PFSK-1 (cell line): ENCODE data around the gene SPR.

Source experiments
- FOXP2 ChIP-seq: optimal IDR thresholded peaks from 2 replicates; pipeline ENCODE3; 2011; ENCODE audit warnings: borderline replicate concordance, control low read depth, inconsistent platforms; ENCODE audit not compliant: insufficient read depth; ENCODE audit errors: extremely low read length, extremely low read depth
- POLR2AphosphoS5 ChIP-seq: IDR thresholded peaks from 2 replicates; pipeline ENCODE4 v1.6.1; 2012; ENCODE audit warnings: low read depth, mild to moderate bottlenecking, control low read depth, low read length, moderate library complexity
- SIN3A ChIP-seq: IDR thresholded peaks from 2 replicates; pipeline ENCODE4 v1.6.1; 2012; ENCODE audit warnings: mild to moderate bottlenecking, low read length, moderate library complexity, borderline replicate concordance; ENCODE audit not compliant: insufficient read depth
- TAF1 ChIP-seq: IDR thresholded peaks from 2 replicates; pipeline ENCODE4 v1.6.1; 2012; ENCODE audit warnings: low read length, control low read depth, borderline replicate concordance; ENCODE audit not compliant: insufficient read depth
- TF ChIP-seq, protein P1 (sequence below), 2 experiments: IDR thresholded peaks; 2 replicates each; pipeline versions ENCODE4 v1.6.1 to v1.8.0; 2011 to 2012; ENCODE audit warnings: low read depth in 2 of 2, low read length in 2 of 2, control low read depth in 1 of 2, inconsistent platforms in 1 of 2, mild to moderate bottlenecking in 1 of 2, moderate library complexity in 1 of 2; ENCODE audit not compliant: insufficient read depth in 1 of 2

SPR gene

DNA sequence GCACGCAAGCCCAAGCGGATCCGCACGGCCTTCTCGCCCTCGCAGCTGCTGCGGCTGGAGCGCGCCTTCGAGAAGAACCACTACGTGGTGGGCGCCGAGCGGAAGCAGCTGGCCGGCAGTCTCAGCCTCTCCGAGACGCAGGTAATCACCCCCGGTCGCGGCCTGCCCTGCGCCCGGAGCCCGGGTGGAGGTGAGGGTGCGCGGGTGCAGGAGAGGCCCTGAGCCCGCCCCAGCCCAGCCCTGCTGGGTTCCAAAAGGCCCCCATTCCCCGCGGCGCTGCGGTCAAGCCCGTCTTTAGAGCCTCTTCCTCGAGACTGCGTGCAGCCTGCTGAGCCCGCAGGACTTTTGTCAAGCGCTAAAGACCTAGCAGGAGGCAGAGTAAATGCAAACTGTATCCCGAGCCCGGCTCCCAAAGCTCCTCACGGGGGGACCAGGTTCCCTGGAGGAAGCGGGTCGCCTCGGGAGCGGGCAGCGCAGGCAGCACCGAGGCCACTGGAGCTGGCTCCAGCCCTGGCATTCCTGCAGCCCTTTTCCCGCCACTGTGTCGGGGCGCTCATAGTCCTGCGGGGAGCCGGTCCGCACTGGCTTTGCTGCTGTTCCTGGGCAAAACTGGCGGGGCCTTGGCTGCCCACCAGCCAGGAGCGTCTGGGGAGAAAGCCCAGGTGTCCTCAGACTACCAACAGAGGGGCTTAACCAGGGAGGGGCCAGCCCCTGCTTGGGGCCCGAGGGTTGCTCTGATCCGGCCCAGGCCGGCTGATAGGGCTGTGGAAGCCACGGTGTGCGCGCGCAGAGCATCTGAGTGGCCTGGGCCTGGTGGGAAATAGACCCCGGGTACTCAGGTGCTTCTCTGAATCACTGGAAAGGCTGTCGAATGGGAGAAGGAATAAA lies 37.4 kb downstream of the SPR start:
- TF ChIP-seq FOXP2: no peak
- TF ChIP-seq, protein P1, sequence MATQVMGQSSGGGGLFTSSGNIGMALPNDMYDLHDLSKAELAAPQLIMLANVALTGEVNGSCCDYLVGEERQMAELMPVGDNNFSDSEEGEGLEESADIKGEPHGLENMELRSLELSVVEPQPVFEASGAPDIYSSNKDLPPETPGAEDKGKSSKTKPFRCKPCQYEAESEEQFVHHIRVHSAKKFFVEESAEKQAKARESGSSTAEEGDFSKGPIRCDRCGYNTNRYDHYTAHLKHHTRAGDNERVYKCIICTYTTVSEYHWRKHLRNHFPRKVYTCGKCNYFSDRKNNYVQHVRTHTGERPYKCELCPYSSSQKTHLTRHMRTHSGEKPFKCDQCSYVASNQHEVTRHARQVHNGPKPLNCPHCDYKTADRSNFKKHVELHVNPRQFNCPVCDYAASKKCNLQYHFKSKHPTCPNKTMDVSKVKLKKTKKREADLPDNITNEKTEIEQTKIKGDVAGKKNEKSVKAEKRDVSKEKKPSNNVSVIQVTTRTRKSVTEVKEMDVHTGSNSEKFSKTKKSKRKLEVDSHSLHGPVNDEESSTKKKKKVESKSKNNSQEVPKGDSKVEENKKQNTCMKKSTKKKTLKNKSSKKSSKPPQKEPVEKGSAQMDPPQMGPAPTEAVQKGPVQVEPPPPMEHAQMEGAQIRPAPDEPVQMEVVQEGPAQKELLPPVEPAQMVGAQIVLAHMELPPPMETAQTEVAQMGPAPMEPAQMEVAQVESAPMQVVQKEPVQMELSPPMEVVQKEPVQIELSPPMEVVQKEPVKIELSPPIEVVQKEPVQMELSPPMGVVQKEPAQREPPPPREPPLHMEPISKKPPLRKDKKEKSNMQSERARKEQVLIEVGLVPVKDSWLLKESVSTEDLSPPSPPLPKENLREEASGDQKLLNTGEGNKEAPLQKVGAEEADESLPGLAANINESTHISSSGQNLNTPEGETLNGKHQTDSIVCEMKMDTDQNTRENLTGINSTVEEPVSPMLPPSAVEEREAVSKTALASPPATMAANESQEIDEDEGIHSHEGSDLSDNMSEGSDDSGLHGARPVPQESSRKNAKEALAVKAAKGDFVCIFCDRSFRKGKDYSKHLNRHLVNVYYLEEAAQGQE (IDR thresholded peaks at IDR 0.05; ENCODE audit: insufficient read depth in 1 of 2, low read depth in 2 of 2, low read length in 2 of 2): no peak
- no peak for TF ChIP-seq SIN3A
- TF ChIP-seq POLR2AphosphoS5: no peak
- TF ChIP-seq TAF1: no peak

DNA sequence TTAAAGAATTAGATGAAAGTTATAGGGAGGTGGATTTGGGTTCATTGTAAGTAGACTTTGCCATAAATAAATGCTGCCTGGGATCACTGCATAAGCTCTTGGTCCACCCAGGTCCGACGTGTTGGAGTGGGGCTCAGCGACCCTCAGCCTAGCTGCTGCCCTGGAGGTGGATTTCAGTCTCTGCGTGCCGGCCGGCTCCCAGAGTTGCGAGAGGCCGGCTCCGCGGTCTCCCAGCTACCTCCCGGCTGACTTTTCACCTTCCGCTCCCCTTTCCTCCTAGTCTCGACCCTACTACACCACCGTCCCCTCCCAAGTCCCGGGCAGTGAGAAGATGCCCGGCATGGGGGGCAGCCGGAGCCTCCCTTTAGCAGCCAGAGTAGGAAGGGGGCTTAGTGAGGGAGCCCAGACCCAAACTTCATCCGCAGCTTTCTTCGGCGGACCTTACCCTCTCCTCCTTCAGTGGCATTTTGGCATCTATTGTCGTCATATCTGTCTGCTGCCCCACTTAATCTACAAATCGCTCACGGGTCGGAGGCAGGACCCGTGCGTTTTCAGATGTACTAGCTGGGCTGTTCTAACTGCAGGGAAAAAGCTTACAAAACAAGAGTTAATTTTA lies 38.2 kb downstream of the SPR start:
- TF ChIP-seq, protein P1 (IDR thresholded peaks at IDR 0.05; ENCODE audit: insufficient read depth in 1 of 2, low read depth in 2 of 2, low read length in 2 of 2): no peak
- TF ChIP-seq POLR2AphosphoS5: no peak

DNA sequence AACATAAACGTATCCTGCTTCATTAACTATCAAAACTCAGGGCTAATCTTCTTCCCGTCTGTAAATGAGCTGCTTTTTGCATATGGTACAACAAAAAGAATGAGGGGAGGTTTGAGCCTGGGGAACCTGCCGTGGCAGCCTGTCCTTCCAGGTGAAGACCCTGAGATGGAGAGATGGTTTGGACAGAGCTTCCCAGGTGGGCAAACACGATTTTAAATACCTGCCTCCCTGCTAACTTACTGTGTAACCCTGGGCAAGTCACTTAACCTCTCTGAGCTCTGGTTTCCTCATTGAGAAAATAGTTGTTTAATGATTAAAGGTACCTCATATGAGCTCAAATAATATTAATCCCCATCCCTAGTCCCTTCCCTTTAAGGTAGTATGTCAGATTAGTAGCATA lies 39.2 kb downstream of the SPR start:
- TF ChIP-seq FOXP2 (no peak), TAF1 (no peak)
- TF ChIP-seq, protein P1 (IDR thresholded peaks at IDR 0.05; ENCODE audit: insufficient read depth in 1 of 2, low read depth in 2 of 2, low read length in 2 of 2): no peak

DNA sequence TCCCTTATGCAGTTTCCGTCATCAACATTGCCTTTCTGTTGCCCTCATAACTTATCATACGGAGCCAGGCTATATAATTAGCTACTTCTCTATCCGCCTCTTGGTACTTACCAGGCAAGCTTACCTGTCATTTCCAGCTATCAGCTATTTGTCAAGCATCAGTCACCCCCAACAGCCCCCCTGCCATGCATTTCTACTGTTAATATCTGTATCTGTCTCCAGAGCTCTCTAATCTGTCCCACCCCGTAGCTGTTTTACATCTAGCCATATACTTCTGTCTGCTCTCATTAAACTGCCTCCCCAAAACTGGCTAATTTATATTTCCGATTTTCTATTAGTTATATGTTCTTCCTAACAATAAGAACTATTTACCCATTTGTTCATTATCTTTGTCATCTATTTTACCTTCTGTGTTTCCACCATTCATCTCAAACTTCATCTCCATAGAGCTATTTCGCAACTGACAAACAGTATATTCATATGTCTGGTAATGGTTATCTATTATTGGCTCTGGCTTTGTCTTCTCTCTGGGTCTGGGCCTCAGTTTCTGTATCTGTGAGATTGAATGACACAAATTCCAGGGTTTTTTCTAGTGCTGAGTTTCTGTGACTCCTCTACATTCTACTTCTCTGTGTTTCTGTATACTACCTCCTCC lies 39.7 kb downstream of the SPR start:
- TF ChIP-seq POLR2AphosphoS5 (no peak), SIN3A (no peak), FOXP2 (no peak), TAF1 (no peak)
- TF ChIP-seq, protein P1 (IDR thresholded peaks at IDR 0.05; ENCODE audit: insufficient read depth in 1 of 2, low read depth in 2 of 2, low read length in 2 of 2): no peak
